HG03135 (cell line): ENCODE measurements around the gene LENG8.
"Not testable (repeated sequence)": the region's sequence is repeated elsewhere in the genome, so short reads cannot be mapped to it uniquely, and the experiment has no call there.

Source experiments
- ATAC-seq: cut with Tn5 transposase; IDR thresholded peaks from one replicate; pipeline ENCODE4 v1.9.1; 2021; ENCODE audit warnings: mild to moderate bottlenecking, moderate library complexity; ENCODE audit not compliant: unreplicated experiment

Gene LENG8

DNA sequence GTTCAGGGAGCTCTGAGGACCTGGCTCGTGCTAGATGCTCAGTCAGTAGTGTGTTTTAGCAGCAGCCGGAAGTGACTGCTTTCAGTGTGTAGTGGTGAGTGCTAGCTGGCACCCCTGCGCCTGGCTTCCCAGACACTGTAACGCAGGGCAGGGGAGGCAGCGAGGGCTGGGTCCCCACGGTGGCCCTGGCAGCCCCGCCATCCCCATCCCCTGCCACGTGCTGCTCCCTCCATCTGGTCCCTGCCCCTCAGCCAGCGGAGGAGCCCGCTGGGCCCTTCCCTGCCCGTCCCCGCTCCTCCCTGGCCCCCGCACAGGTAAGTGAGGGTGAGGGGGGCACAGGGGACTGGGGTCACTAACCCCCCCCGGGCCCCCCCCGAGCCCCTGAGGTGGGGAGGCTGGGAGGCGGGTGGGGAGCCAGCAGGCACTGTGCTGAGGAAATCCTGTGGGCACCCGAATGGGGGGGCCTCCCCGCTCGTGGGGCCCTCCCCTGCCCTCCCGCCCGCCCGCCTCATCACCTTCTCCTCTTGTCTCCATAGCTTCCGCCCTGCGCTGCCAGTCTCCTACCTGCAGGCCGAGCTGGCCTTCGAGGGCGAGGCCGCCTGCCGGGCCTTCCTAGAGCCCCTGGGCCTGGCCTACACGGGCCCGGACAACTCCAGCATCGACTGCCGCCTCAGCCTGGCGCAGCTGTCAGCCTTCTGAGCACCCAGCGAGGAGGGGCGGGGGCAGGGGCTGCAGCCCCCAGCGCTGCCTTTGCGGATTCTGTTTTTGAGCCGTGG, 11.4 kb downstream of the LENG8 start:
- ATAC-seq, result no peak

DNA sequence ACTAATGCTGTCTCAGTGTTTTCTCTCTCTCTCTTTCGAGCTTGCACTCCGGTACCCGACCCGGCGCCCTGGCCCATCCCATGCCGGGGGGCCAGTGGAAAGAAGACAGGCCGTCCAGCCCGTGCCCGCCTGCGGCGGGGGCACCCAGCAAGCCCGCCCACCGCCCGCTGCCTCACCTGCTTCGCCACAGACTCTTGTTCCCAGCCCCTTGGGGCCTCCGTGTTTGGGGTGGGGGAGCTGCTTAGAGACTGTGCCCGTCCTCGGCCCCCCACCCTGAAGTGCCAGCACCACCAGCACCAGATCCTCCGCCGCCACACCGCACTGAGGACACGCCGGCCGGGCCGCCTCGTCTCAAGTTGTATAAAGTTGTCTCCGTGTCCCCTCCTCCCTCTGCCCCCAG, 12.2 kb downstream of the LENG8 start:
- ATAC-seq, result no peak

DNA sequence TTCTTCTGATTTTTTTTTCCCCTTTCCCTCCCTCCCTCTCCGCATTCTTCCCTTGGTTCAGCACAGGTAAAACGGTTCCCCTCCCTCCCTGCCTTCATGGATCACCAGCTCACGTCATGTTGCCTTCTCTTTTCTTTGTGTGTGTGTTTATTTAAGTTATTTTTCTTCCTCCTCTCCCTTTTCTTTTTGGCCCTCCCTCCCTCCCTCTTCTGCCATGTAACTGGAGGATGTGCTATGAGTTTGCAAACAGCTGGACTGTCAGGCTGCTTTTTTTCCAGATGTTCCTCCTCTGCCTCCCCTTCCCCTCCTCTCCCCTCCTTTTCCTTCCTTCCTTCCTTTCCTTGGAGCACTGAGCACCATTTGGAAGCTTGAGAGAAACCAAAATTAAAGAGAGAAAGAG, 12.6 kb downstream of the LENG8 start:
- ATAC-seq, result no peak

DNA sequence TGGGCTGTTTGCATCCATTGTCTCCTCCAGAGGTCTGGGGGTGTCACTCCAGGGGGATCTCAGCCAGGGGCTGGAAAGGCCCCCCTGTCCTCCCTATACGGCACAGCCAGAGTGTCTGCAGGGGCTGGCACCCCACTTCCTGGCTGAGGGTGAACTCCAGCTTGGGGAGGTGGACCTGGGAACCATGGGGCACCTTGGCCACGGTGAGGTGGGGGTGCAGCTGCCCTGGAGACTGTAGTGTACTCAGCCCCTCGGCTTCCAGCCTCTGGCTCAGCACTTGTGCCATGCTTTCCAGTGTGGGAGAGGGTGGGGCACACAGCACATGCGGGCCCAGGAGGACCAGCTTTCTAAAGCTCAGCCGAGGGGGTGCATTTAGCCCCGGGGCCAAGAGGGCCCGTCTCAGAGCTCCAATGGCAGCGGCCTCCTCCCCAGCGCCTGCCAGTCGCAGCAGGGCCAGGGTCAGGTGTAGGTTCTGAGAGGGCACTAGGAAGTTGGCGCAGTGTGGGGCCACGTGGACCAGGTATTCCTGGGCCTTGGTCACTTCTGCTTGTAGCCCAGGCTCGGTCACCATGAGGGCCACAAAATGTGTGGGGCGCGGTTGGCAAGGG, 13.2 kb downstream of the LENG8 start:
- ATAC-seq, result no peak

DNA sequence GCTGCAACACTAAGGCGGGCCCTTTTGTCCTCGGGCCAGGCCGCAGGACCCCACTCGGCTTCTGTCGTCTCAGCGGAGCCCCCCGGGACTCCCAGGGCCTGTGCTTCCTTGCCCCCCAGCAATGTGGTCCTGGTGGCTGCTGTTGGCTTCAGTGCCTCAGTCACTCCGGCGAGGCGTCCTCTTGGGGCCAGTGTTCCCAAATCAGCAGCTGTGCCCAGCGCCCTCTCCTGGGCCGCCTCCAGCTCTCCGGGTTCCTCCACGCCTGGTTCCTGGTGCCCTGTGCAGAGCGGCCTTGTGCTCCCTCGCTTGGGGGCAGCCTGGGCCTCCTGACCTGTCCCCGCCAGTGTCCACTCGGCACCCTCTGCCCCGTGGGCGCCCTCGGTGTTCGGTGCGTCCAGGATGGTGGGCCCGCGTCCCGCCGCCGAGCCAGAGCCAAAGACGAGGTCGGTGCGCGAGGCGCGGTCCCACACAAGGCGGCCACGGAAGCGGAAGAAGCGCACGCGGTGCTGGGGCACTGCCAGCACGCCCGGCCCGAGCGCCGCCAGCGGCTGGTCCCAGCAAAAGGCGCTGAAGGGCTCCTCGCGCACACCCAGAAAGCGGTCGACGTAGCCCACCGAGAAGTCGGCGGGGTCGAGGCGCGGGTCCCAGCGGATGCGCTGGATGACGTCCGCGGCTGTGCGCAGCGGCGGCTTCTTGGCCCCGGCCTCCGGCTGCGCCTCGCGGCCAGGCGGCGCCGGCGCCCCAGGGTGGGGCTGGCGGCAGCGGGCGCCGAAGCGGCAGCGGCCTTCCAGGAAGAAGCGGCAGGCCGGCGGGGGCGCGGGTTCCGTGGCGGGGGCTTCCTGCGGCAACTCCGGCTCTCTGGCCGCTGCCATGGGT, 13.9 kb downstream of the LENG8 start:
- peak; percentile 16 for ATAC-seq

DNA sequence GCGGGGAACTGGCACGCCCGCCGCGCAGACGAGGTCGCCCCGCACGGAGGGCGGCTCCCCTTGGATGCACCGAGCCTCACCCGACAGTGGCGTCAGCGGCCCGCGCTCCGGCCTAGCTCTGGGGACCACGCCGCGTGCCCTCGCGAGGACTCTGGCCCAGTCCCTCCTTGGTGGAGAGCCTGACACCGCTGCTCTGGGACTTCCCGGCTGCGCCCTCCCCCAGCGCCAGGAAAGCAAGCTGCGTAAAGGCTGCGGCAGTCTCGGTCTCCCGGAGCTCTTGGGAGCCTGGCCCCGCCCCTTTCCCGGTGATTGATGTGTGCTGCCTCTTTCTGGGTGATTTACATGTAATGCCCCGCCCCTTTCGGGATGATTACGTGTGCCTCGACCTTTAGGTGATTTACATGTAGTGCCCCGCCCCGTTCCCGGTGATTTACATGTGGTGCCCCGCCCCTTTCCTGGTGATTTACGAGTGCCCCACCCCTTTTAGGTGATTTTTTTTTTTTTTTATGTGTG, 14.6 kb downstream of the LENG8 start, which contains the start of gene LENG9:
LENG9 (minus strand) TSS at position 248 of the 513 bp plus-strand sequence. CDS start 252 bp downstream, outside the sequence.
- ATAC-seq, result peak; percentile 55

DNA sequence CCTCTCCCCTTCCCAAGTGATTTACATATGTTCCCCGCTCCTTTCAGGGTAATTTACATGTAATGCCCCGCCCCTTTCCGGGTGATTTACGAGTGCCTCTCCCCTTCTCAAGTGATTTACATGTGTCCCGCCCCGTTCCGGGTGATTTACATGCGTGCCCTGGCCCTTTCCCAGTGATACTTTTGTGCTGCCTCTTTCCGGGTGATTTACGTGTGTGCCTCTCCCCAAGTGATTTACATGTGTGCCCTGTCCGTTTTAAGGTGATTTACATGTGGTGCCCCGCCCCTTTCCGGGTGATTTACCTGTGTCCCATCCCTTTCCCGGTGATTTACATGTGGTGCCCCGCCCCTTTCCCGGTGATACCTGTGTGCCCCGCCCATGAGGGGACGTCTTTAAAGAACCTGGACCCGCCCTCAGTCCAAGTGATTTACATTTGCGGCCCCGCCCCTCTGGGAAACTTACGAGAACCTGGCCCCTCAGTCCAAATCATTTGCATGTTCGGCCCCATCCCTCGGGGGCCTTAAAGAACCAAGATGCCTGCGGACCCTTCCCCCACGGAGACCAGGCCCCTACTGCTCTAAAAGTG, 15.1 kb downstream of the LENG8 start:
- ATAC-seq, result peak; percentile 36

DNA sequence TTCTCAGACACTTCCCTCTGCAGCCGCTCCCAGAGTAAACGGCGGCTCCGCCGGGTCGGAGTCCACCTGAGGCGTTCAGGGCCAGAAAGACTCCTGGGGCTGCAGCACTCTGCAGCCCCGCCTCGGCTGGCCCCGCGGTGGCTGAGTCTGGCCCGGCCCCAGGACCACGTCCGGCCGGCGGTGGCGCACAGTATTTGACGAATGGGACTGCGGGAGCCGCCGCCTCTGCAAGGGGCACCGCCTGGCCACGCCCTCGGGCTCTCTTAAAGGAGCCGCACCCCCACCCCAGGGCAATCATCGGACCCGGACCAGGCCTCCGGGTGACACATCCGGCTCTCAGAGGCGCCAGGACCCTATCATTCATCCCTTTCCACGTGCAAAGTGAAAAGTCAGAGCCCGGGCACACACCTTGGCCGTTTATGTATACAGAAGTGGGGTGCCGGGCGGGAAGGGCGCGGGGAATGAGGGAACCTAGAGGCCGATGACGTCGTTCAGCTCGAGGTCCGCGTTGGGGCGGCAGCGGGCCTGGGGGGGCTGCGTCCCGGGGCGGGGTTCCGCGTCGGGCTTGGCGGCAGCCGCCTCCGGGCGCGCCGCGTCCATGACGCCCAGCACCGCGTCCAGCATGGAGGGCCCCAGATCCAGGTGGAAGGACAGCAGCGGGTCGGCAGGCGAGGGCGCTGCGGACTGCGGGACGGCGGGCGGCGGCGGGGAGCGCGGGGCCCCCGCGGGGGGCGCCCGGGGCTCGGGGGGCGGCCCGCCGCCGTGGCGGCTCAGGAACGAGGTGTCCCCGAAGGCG, 15.8 kb downstream of the LENG8 start:
- peak; percentile 43 for ATAC-seq

DNA sequence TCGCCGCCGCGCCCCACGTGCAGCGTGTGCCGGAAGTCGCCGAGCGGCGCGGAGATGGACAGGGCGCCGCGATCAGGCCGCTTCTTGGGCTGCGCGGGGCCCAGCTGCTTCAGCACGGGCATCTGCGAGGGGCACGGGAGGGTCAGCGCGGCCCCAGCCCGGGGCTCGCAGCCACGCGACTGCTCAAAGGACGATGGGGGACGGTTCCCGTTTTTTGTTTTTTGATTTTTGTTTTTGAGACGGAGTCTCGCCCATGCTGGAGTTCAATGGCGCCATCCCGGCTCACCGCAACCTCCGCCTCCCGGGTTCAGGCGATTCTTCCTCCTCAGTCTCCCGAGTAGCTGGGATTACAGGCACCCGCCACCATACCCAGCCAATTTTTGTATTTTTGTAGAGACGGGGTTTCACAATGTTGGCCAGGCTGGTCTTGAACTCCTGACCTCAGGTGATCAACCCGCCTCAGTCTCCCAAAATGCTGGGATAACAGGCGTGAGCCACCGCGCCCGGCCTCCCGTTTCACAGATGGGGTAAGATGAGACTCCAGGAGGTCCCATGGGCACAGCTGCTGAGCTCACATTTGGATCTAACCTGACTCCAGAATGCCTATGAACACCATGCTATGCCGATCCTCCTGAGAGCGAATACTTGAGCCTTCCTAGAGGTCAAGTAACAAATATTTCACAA, 16.6 kb downstream of the LENG8 start:
- no peak for ATAC-seq

DNA sequence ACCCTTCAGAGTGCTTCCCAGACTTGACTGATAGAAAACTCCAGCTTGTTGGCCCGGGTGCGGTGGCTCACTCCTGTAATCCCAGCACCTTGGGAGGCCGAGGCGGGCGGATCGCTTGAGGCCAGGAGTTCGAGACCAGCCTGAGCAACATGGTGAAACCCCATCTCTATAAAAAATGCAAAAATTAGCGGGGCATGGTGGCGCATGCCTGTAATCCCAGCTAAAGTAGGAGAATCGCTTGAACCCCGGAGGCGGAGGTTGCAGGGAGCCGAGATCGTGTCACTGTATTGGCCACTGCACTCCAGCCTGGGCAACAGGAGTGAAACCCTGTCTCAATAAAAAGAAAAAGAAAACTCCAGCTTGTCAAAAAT, 17.1 kb downstream of the LENG8 start:
- ATAC-seq, result not testable (repeated sequence)

DNA sequence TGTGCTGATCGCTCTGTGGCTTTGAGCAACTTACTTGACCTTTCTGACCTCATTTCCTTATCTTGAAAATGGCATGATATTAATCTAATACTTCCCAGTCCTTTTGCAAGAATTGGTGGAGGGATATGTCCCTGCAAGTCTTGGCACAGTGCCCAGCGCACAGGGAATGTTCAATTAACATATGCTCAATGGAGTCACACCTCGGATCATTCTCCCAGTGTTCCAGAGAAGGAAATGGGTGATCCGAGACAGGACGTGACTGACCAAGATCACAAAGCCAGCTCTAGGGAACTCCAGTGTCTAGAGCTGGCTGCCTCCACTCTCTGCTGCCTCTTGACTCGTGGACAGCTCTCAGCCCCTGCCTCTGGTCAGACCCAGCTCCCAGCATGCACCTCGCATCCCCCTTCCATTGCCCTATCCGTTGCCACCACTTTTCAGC, 20.5 kb downstream of the LENG8 start:
- ATAC-seq, result no peak

DNA sequence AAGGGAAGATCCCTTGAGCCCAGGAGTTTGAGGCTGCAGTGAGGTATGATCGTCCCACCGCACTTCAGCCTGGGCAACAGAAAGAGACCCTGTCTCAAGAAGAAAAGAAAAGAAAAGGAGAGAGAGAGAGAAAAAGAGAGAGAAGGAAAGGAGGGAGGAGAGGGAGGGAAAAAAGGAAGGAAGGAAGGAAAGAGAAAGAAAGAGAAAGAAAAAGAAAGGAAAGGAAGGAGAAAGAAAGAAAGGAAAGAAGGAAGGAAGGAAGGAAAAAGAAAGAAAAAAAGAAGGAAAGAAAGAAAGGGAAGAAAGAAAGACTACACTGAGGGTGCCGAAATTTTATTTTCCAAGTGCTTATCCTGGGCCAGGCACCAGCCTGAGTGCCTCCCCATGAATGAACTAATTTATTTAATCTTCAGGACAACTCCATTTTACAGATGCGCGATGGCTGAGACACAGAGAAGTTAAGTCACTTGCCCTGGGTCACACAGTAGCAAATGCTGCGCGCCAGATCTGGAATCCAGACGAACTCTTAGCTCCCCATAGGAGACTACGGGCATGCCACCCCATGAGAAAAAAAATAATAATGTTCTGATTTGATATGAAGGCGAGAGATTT, 21.4 kb downstream of the LENG8 start:
- ATAC-seq, result no peak

DNA sequence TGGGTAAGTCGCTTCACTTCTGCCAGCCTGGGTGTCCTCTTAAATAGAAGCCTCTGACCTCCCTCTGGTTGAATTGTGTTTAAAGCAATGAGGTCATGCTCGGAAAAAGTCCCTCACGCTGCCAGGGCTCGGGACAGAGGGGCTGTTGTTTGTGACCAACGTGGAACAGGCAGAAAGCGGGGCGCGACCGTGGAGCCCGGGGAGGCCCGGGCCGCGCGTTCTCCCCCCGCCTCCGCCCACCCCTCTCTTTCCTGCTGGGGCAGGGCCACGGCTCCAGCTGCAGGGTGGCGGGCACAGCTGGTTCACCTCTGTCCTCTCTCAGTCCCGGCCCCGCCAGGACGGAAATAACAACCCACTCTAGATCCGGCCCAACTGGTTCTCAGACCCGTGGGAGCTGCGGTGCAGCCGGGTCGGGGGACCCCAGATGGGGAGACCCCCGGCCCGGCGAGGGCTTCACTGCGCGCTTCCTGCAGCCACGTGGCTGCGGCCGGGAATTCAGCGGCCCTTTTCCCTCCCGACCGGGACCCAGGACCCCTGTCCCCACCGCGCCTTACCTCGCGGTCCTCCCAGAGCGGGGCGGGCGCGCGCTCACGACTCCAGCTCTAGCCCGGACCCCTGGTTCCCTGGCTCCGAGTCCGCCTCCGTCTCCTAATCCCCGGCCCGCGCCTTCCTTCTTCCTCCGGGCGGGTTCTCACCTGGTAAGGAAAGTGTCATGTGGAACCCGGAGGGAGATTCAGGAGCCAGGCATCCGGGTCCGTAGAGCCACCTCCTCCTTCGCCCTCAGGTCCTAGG, 22.2 kb downstream of the LENG8 start:
- ATAC-seq, result no peak

DNA sequence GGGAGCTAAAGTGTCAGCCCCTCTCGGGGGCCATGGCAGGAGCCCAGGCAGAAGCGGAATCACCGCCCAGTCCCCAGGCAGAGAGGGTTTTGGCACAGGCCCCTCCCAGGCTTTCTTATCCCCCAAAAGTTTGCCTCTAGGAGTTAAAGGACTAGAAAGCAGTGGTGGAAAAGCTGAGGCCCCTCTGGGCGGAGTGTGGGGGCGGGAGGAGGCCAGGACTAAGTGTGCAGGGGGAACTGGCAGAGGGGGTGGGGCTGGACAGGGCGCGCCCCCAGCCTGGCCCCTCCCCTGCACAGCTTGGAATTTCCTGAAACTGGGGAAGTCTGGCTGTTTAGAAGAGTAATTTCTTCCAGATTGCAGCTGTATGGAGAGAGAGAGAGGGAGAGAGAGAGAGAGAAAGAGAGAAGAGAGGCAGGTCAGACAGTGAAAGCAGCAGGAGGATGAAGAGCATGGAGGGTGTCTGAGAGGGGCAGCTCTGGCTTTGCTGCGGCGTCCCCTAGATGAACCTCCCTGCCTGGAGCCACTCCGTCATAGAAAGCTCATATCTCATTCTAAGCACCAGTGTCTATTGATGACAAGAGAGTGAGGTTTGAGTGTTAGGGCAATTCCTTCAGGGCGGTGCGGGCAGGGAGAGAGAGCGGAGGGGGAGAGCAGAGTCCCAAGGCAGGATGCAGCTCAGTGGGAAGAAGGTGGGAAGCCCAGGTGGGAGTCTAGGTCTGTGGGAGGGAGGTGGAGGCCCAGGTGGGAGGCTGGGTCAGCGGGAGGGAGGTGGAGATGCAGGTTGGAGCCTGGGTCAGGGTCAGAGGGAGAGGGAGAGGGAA, 24.3 kb downstream of the LENG8 start, which contains the start of gene CDC42EP5:
CDC42EP5 (minus strand) TSS at position 226 of the 821 bp plus-strand sequence. CDS start 7,749 bp downstream, outside the sequence.
- no peak for ATAC-seq

DNA sequence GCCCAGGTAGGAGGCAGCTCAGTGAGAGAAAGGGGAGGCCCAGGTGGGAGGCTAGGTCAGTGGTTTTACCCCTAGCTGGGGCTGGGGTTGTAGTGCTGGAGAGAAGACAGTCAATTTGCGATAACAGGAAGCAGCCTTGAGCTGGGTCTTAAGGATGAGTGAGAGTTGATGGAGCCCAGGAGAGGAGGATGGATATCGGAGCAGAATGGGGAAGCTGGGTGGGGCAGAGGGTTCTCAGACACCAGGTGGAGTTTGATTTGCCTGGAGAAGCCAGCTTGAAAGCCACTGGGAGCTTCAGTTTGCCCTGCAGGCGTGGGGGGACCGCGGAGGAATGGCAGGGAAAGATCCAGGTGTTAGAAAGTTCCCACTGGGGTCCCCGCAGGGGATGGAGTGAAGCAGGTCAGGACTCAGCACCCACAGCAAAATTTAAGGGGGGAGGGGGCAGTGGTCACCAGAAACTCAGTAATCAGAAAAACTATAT, 24.9 kb downstream of the LENG8 start:
- no peak for ATAC-seq

DNA sequence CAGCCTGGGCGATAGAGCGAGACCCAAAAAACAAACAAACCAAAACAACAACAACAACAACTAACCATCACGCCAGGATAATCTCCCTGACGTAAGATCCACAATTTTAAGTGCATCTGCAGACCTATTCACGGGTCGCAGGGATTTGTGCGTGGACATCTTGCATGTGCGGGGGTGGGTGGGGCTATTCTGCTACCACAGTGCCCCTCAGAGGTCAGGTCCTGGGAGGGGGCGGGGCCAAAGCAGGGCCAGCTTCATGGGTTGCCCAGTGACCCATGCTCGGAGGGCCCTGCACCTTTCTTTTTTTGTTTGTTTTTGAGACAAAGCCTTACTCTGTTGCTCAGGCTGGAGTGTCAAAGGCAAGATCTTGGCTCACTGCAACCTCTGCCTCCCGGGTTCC, 26.7 kb downstream of the LENG8 start:
- ATAC-seq, result no peak

DNA sequence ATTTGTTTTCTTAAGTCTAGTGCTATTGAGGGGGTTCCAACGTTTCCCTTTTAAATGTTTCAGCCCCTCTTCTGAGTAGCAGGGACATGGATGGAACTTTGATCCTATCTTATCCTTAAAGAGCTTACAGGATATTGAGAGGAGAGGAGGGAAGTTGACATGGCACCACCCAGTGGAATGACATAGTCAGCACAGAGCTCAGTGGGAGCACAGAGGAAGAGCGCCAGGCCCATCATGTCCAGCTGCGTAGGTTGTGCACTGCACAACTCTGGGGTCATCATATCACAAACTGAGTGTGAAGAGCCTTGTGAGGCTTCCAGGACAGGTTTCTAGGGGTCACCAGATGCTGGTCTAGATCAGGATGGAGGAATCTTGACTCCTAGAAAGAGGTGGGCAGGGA, 28.7 kb downstream of the LENG8 start:
- ATAC-seq, result no peak
